Peyer's patch (tissue), 4 donors: ENCODE data around the gene GPD1L. TPM values are rescaled to one million over a fixed set of nuclear protein-coding genes. Genes with fewer than 3 reads are reported as not detected.

Experiments used
- DNase-seq, 3 donors: peaks; one replicate each; pipeline ENCODE4 v3.0.0-alpha.2; 2017 to 2019
- H3K27ac ChIP-seq, 4 donors: fragments of 200-600 bp; sonication (generic); one replicate each; pipeline ENCODE4 v1.5.1; 2016 to 2019
- H3K27me3 ChIP-seq, 2 donors: fragments of 200-600 bp; sonication (generic); one replicate each; pipeline ENCODE4 v1.5.1; 2019
- H3K36me3 ChIP-seq, 3 donors: fragments of 200-600 bp; sonication (generic); one replicate each; pipeline ENCODE4 v1.5.1; 2016 to 2019
- H3K4me1 ChIP-seq, 4 donors: fragments of 200-600 bp; sonication (generic); one replicate each; pipeline ENCODE4 v1.5.1; 2016 to 2019
- H3K4me3 ChIP-seq, 4 donors: fragments of 200-600 bp; sonication (generic); 1 replicate in 3 of 4; 2 replicates in 1 of 4; pipeline ENCODE4 v1.5.1; 2016 to 2019; ENCODE audit warnings: mild to moderate bottlenecking in 1 of 4
- H3K9me3 ChIP-seq, 4 donors: fragments of 200-600 bp; sonication (generic); one replicate each; pipeline ENCODE4 v1.5.1; 2016 to 2019; ENCODE audit warnings: mild to moderate bottlenecking in 1 of 4
- POLR2A ChIP-seq, 2 donors: fragments of 450-650 bp; IDR thresholded peaks; one replicate each; pipeline ENCODE4 v1.5.1; 2017; ENCODE audit warnings: antibody characterized with exemption in 2 of 2, mild to moderate bottlenecking in 2 of 2, moderate library complexity in 2 of 2
- total RNA-seq, 4 donors: library from RNA; depleted of rRNA; stranded (reverse); fragments of >200 nt; gene quantifications; one replicate each; pipeline ENCODE4 v1.1.0, GENCODE V29; 2016
- TF ChIP-seq, protein P1 (sequence below), 6 experiments: fragments of 450-650 bp in 4 of 6; fragments of 200-600 bp in 2 of 6; sonication (generic) in 1 of 6; IDR thresholded peaks; one replicate each; pipeline ENCODE4 v1.5.1; 2017 to 2019; ENCODE audit warnings: antibody characterized with exemption in 6 of 6, mild to moderate bottlenecking in 3 of 6, moderate library complexity in 1 of 6

The GPD1L gene
- total RNA-seq, 4 donors from 2014 or later = 54.6 to 157 (median 80.6) TPM

DNA sequence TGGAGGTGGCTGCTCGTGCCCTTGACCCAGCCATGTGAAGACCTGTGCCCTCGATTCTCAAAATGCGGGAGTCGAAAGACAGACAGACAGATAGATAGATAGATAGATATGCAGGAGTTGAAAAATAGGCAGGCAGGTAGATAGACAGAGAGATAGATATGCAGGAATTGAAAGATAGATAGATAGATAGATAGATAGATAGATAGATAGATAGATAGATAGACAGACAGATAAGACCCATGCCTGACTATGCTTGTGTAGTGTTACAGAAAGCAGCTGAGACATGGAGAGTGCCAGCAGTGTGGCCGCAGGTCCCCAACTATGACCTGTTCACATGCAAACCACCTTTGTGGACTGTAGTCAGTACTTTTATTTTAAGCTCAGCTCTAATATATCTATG, 17.2 kb downstream of the GPD1L start:
- TF ChIP-seq POLR2A (IDR thresholded peaks at IDR 0.05) = no peak
- TF ChIP-seq, protein P1, sequence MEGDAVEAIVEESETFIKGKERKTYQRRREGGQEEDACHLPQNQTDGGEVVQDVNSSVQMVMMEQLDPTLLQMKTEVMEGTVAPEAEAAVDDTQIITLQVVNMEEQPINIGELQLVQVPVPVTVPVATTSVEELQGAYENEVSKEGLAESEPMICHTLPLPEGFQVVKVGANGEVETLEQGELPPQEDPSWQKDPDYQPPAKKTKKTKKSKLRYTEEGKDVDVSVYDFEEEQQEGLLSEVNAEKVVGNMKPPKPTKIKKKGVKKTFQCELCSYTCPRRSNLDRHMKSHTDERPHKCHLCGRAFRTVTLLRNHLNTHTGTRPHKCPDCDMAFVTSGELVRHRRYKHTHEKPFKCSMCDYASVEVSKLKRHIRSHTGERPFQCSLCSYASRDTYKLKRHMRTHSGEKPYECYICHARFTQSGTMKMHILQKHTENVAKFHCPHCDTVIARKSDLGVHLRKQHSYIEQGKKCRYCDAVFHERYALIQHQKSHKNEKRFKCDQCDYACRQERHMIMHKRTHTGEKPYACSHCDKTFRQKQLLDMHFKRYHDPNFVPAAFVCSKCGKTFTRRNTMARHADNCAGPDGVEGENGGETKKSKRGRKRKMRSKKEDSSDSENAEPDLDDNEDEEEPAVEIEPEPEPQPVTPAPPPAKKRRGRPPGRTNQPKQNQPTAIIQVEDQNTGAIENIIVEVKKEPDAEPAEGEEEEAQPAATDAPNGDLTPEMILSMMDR (IDR thresholded peaks at IDR 0.05) = no peak
- H3K27me3 ChIP-seq = no peaks in the 10 kb centered on the region
- no peak overlapping the region for H3K4me3 ChIP-seq
- H3K27ac ChIP-seq = no peak overlapping the region
- no peaks in the 10 kb centered on the region for H3K9me3 ChIP-seq
- no peaks in the 10 kb centered on the region for H3K36me3 ChIP-seq
- no peak for DNase-seq
- peaks cover 0 to 5% (median 0%) of the 10 kb centered on the region in 4 donors for H3K4me1 ChIP-seq

DNA sequence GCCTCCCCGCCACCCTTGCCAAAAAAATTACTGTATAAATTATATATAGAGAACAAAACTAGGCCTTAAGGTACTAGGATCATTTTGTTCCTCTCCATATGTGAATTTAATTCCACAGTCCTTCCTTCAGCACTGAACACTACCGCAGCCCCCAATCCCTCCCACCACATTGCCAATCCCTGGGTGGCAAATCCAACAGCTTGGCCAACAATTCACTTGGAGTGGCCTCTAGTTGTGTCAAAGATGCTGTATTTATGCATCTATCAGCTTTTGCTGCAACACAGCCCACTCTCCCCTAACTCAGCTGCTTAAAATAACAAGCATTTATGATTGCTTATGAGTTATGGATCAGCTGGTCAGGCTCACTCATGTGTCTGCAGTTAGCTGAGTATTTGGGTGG, 18.6 kb downstream of the GPD1L start:
- H3K9me3 ChIP-seq = no peaks in the 10 kb centered on the region
- no peak overlapping the region for H3K4me3 ChIP-seq
- peak in 1 of 3 donors; percentile 7 for DNase-seq
- H3K27ac ChIP-seq = no peak overlapping the region
- TF ChIP-seq, protein P1 (IDR thresholded peaks at IDR 0.05) = no peak
- TF ChIP-seq POLR2A (IDR thresholded peaks at IDR 0.05) = no peak
- H3K36me3 ChIP-seq = no peaks in the 10 kb centered on the region
- no peaks in the 10 kb centered on the region for H3K27me3 ChIP-seq
- H3K4me1 ChIP-seq = peaks cover 0 to 5% (median 0%) of the 10 kb centered on the region in 4 donors

DNA sequence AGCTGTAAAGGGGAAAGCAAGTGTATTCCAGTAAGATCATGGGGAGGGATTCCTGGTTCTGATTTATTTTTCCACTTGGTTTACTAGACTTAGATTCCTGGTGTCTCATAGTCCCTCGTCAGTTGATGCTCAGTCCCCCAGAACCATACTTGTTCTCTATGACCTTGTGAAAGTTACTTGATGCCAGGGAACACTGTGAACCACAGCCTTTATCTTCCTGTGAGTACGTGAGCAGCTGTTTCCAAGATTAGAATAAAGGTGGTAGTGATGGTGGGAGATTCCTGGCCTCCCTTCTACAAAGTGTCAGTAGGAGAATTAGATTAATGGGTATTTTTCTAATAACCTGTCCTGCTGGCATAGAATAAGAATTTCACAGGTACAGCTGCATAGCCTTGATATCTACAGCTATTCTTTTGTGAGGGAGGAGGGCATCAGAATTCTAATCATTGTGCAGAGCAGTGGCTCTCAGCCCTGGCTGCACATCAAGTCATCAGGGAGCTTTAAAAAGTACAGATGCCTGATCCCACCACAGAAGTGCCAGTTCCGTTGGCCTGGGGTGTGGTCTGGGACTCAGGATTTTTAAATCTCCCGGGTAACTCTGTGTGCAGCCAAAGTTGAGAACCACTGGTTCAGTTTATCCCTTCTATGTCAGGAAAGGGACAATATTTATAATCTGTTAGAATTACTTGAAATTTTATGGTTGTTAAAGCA, 20.0 kb downstream of the GPD1L start:
- no peak for DNase-seq
- H3K4me1 ChIP-seq = no peaks in the 10 kb centered on the region
- H3K9me3 ChIP-seq = no peaks in the 10 kb centered on the region
- H3K4me3 ChIP-seq = no peak overlapping the region
- TF ChIP-seq, protein P1 (IDR thresholded peaks at IDR 0.05) = no peak
- no peak for TF ChIP-seq POLR2A (IDR thresholded peaks at IDR 0.05)
- no peak overlapping the region for H3K27ac ChIP-seq
- peaks cover 0 to 6% (median 0%) of the 10 kb centered on the region in 3 donors for H3K36me3 ChIP-seq
- H3K27me3 ChIP-seq = no peaks in the 10 kb centered on the region

DNA sequence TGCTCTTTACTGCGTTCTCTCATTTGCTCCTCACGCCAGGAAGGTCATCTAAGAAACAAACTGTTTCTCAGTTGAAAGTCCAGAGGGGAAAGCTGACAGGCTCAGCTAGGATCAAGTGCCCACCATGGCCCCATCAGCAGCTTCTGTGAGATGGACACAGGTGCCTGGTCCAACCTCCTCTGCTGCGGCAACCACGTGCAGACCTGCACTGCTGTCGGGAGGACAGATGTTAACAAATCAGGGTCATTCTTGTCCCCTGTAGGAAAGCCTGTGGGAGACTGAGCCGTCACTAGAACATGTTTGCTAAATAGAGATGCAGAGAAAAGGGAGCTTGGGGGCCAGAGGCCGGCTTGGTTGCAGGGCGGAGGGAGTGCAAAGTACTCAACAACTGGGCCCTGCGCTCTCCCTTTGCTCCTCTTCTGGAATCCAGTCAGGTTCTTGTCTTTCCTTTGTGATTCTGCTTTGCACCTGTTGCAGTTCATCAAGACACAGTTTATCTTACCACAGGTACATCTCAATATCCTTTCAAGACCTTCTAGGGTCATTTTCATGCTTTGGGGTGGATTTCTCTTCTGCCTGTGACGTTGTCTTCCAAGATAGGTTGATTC, 20.9 kb downstream of the GPD1L start:
- TF ChIP-seq, protein P1 (IDR thresholded peaks at IDR 0.05) = no peak
- no peak for TF ChIP-seq POLR2A (IDR thresholded peaks at IDR 0.05)
- DNase-seq = peak in 1 of 3 donors; percentile 33
- no peaks in the 10 kb centered on the region for H3K9me3 ChIP-seq
- H3K36me3 ChIP-seq = peaks cover 0 to 6% (median 0%) of the 10 kb centered on the region in 3 donors
- no peaks in the 10 kb centered on the region for H3K4me1 ChIP-seq
- H3K27me3 ChIP-seq = no peaks in the 10 kb centered on the region
- no peak overlapping the region for H3K27ac ChIP-seq
- H3K4me3 ChIP-seq = no peak overlapping the region

DNA sequence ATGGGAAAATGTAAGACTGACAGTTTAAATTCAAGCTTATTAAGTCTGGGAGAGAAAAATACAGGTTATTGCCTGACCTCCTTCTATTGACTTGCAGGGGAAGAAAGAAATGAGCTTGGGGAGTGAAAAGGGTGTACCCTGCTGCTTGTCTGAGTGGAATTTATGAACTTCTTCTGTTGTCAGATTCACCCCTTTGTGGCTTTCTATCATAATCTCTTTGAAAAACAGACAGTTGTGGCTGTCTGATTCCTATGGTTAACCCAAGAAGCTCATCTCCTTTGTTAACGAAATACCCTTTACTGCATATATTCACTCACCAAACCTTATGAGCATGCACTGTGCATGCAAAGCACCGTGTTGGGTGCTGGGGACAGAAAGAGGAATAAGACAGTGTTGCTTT, 22.5 kb downstream of the GPD1L start:
- Histone ChIP-seq H3K27me3 (no peaks in the 10 kb centered on the region), H3K9me3 (no peaks in the 10 kb centered on the region), H3K27ac (no peak overlapping the region), H3K4me1 (no peaks in the 10 kb centered on the region), H3K4me3 (no peak overlapping the region), H3K36me3 (peaks cover 0 to 6% (median 0%) of the 10 kb centered on the region in 3 donors)
- TF ChIP-seq, protein P1 (IDR thresholded peaks at IDR 0.05) = no peak
- no peak for TF ChIP-seq POLR2A (IDR thresholded peaks at IDR 0.05)
- DNase-seq = peak in 1 of 3 donors; percentile 2
